Left lung (tissue), 10 donors: ENCODE data around the gene FAM50B. TPM values are rescaled to one million over a fixed set of nuclear protein-coding genes. Genes with fewer than 3 reads are reported as not detected.

Experiments
- ATAC-seq: fragments of 200-7000 bp; cut with Tn5 transposase; one replicate; pipeline ENCODE4 v1.9.1; 2020; ENCODE audit warnings: moderate library complexity
- DNase-seq, 4 donors: peaks; one replicate each; pipeline ENCODE4 v3.0.0-alpha.2; 2013 to 2020
- H3K27ac ChIP-seq, 2 donors: fragments of 200-600 bp; sonication (generic) in 1 of 2; one replicate each; pipeline versions ENCODE4 v1.5.0 to v1.8.0; 2020 to 2021
- H3K27me3 ChIP-seq, 2 donors: fragments of 200-600 bp; sonication (generic) in 1 of 2; one replicate each; pipeline versions ENCODE4 v1.5.0 to v1.8.0; 2020 to 2021
- H3K36me3 ChIP-seq, 2 donors: fragments of 200-600 bp; sonication (generic) in 1 of 2; one replicate each; pipeline versions ENCODE4 v1.5.0 to v1.8.0; 2020 to 2021
- H3K4me1 ChIP-seq, 2 donors: fragments of 200-600 bp; one replicate each; pipeline ENCODE4 v1.8.0; 2021
- H3K4me3 ChIP-seq, 2 donors: fragments of 200-600 bp; sonication (generic) in 1 of 2; one replicate each; pipeline versions ENCODE4 v1.5.0 to v1.8.0; 2020 to 2021; ENCODE audit warnings: mild to moderate bottlenecking in 1 of 2
- H3K9me3 ChIP-seq, 2 donors: fragments of 200-600 bp; sonication (generic) in 1 of 2; one replicate each; pipeline versions ENCODE4 v1.5.0 to v1.8.0; 2020 to 2021
- CTCF ChIP-seq, 2 donors: fragments of 200-600 bp; sonication (generic) in 1 of 2; IDR thresholded peaks; one replicate each; pipeline versions ENCODE4 v1.5.0 to v1.8.0; 2021; ENCODE audit warnings: antibody characterized with exemption in 2 of 2
- intact Hi-C, 2 donors: fragments of 100-400 bp; cut with DNase I; formaldehyde crosslinking; loops; one replicate each; pipeline versions ENCODE4 v1.11.2 to v1.14.2; 2022
- polyA plus RNA-seq, 6 donors: library from polyadenylated mRNA; unstranded; fragments of 120-200 nt; gene quantifications; one replicate each; pipeline ENCODE4 v1.2.1, GENCODE V29; 2013; ENCODE audit not compliant: insufficient read length in 6 of 6
- total RNA-seq, 2 donors: library from RNA; stranded (reverse); fragmentation: NEBNext Ultra II Directional; extraction: Animal tissue kit (Norgen Biotek cat#: 25700); gene quantifications; one replicate each; pipeline ENCODE4 v1.2.1, GENCODE V29; 2021
- donor health status: DM: no; HTN: yes; CAD: no.
- donor health status: DM: no; HTN: no; CAD: no.

The FAM50B gene
- total and polyA plus RNA-seq, 8 donors = 8.5 to 20.3 (median 11.0) TPM

- Histone ChIP-seq H3K9me3 (no peaks in the 10 kb centered on the region), H3K36me3 (no peaks in the 10 kb centered on the region), H3K27ac (no peak overlapping the region), H3K4me3 (no peak overlapping the region), H3K4me1 (no peaks in the 10 kb centered on the region), H3K27me3 (no peaks in the 10 kb centered on the region)
- ATAC-seq (no peak), DNase-seq (no peak)
- no peak for TF ChIP-seq CTCF (IDR thresholded peaks at IDR 0.05)
- intact Hi-C loops = no loop called here
Measured at GRCh38 chr6:3878048-3878666, 29.0 kb downstream of the FAM50B start.

GRCh38 chr6:3879194-3879952 is 30.2 kb downstream of the FAM50B start:
- intact Hi-C loops = no loop called here
- H3K9me3 ChIP-seq = no peaks in the 10 kb centered on the region
- TF ChIP-seq CTCF (IDR thresholded peaks at IDR 0.05) = no peak
- H3K27ac ChIP-seq = no peak overlapping the region
- H3K27me3 ChIP-seq = no peaks in the 10 kb centered on the region
- no peak for DNase-seq
- H3K4me3 ChIP-seq = no peak overlapping the region
- H3K4me1 ChIP-seq = no peaks in the 10 kb centered on the region
- H3K36me3 ChIP-seq = no peaks in the 10 kb centered on the region
- ATAC-seq = no peak

GRCh38 chr6:3881711-3882421 is 32.7 kb downstream of the FAM50B start:
- H3K36me3 ChIP-seq = no peaks in the 10 kb centered on the region

GRCh38 chr6:3882431-3882830 is 33.3 kb downstream of the FAM50B start:
- Histone ChIP-seq H3K27ac (peak overlapping the region in 1 of 2 donors; percentile 51), H3K27me3 (no peaks in the 10 kb centered on the region), H3K4me3 (no peak overlapping the region), H3K9me3 (no peaks in the 10 kb centered on the region), H3K36me3 (no peaks in the 10 kb centered on the region), H3K4me1 (no peaks in the 10 kb centered on the region)
- intact Hi-C loops = no loop called here
- DNase-seq (no peak), ATAC-seq (no peak)
- no peak for TF ChIP-seq CTCF (IDR thresholded peaks at IDR 0.05)

More at GRCh38 chr6:3881711-3882421, 32.7 kb downstream of the FAM50B start:
- no peaks in the 10 kb centered on the region for H3K4me1 ChIP-seq
- intact Hi-C loops = no loop called here
- no peak for TF ChIP-seq CTCF (IDR thresholded peaks at IDR 0.05)
- H3K4me3 ChIP-seq = no peak overlapping the region
- H3K9me3 ChIP-seq = no peaks in the 10 kb centered on the region
- H3K27ac ChIP-seq = no peak overlapping the region
- no peak for DNase-seq
- H3K27me3 ChIP-seq = no peaks in the 10 kb centered on the region
- ATAC-seq = no peak

GRCh38 chr6:3882866-3883265 is 33.7 kb downstream of the FAM50B start:
- ATAC-seq = peak; percentile 40

More at GRCh38 chr6:3882866-3883265, 33.7 kb downstream of the FAM50B start:
- peak overlapping the region; percentile 35 to 51 for H3K27ac ChIP-seq
- no peaks in the 10 kb centered on the region for H3K9me3 ChIP-seq
- H3K4me3 ChIP-seq = no peak overlapping the region
- DNase-seq = no peak
- intact Hi-C loops = no loop called here
- TF ChIP-seq CTCF (IDR thresholded peaks at IDR 0.05) = no peak
- no peaks in the 10 kb centered on the region for H3K27me3 ChIP-seq
- H3K4me1 ChIP-seq = no peaks in the 10 kb centered on the region
- H3K36me3 ChIP-seq = no peaks in the 10 kb centered on the region
